Activated CD4-positive, alpha-beta memory T cell treated with anti-CD3 and anti-CD28 coated beads, Interleukin-2, amount 10 ng/mL, durations not matched to agents 7 days and 5 days (primary cell): Measurements from ENCODE around the gene SPG11. TPM values are rescaled to one million over a fixed set of nuclear protein-coding genes. Genes with fewer than 3 reads are reported as not detected.
"Not testable (repeated sequence)": the region's sequence is repeated elsewhere in the genome, so short reads cannot be mapped to it uniquely, and the experiment has no call there.

Experiments
- CTCF ChIA-PET: fragments of 350-600 bp; sonication (Branson Sonifier 250); formaldehyde crosslinking; loops from one replicate; lab custom pipeline; 2021; ENCODE audit warnings: antibody characterized with exemption, inconsistent platforms; lab: Charles Lee
- POLR2A ChIA-PET: fragments of 350-600 bp; sonication (Branson Sonifier 250); formaldehyde crosslinking; loops from one replicate; lab custom pipeline; 2021; ENCODE audit warnings: antibody characterized with exemption; lab: Charles Lee
- DNase-seq: peaks from one replicate; pipeline ENCODE4 v3.0.0-alpha.2; 2020
- H3K27ac Mint-ChIP-seq: one replicate; pipeline ENCODE4 v1.8.0; 2021; ENCODE audit warnings: mild to moderate bottlenecking, mixed read lengths
- H3K27me3 Mint-ChIP-seq: one replicate; pipeline ENCODE4 v1.8.0; 2021; ENCODE audit warnings: mixed read lengths
- H3K36me3 Mint-ChIP-seq: one replicate; pipeline ENCODE4 v1.8.0; 2021; ENCODE audit warnings: low read depth, mixed read lengths
- H3K4me1 Mint-ChIP-seq: one replicate; pipeline ENCODE4 v1.8.0; 2021; ENCODE audit warnings: mixed read lengths
- H3K4me3 Mint-ChIP-seq: one replicate; pipeline ENCODE4 v1.8.0; 2021; ENCODE audit warnings: mild to moderate bottlenecking, mixed read lengths
- H3K9me3 Mint-ChIP-seq: one replicate; pipeline ENCODE4 v1.8.0; 2021; ENCODE audit warnings: mixed read lengths
- total RNA-seq, 2 experiments: library from RNA; stranded (reverse); gene quantifications; one replicate each; pipeline ENCODE4 v1.2.3, GENCODE V29; 2021

The SPG11 gene
- total RNA-seq, 2 experiments from 2014 or later = 76.9 to 84.4 TPM

DNA sequence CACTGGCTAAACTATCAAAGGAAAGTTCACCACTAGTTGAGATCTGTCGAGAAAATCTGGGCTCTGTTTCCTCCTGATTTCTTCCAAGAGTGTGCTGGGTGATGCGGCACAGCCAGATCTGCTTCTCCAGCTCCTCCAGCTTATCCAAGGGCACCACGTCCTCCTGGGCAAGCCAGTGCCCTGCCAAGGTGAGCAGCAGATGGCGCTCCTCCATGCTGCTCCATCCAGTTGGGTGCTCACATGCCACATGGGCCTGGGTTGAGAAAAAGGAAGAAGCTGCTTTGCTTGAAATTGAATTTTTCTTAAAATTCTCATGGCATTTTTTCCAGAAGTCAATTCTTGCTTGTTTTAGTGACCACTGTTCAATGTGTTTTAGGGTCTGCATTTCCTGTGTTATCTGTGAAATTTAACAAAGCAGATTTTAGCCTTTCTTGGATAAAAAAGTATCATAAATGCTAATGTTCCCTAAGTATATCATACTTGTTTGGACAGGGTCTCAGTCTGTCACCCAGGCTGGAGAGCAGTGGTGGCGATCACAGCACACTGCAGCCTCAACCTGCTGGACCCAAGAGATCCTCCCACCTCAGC lies 79.2 kb downstream of the SPG11 start:
- no peak overlapping the region for H3K4me3 Mint-ChIP-seq
- no peaks in the 10 kb centered on the region for H3K27me3 Mint-ChIP-seq
- POLR2A ChIA-PET = interaction anchor here (1.0 to 2.8 kb wide), 10 partner anchors 14 to 155 kb away, joined by 3 to 12 read pairs (median 6); partner anchors contain the start of genes B2M, PATL2 and TRIM69
- CTCF ChIA-PET = interaction anchor here (0.6 to 2.5 kb wide), 25 partner anchors 8 to 453 kb away, joined by 3 to 39 read pairs (median 4); partner anchors contain the start of genes SPG11 and TRIM69
- H3K4me1 Mint-ChIP-seq = peaks cover 14% of the 10 kb centered on the region
- H3K27ac Mint-ChIP-seq = no peak overlapping the region
- peaks cover 58% of the 10 kb centered on the region for H3K36me3 Mint-ChIP-seq
- H3K9me3 Mint-ChIP-seq = no peaks in the 10 kb centered on the region
- DNase-seq = peak; percentile 70

DNA sequence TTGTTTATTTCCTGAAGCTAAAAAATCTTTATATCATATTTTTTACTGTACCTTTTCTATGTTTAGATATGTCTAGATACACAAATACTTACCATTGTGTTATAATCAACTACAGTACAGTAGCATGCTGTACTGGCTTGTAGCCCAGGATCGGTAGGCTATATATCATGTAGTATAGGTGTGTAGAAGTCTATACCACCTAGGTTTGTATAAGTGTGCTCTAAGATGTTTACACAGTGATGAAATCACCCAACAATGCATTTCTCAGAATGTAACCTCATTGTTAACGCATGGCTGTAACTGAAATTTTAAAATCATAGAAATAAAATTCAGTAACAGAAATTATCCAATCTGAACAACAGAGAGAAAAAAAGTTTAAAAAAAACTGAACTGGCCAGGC lies 83.4 kb downstream of the SPG11 start:
- POLR2A ChIA-PET = interaction anchor here (1.2 to 2.7 kb wide), 9 partner anchors 9 to 159 kb away, joined by 3 to 18 read pairs (median 7); partner anchors contain the start of genes B2M, EIF3J, PATL2 and TRIM69
- CTCF ChIA-PET = interaction anchor here (0.5 to 5.2 kb wide), 12 partner anchors 8 to 1210 kb away, joined by 3 to 58 read pairs (median 6); partner anchors contain the start of genes B2M, PATL2, SPG11 and TRIM69
- no peak overlapping the region for H3K4me3 Mint-ChIP-seq
- H3K36me3 Mint-ChIP-seq = peaks cover 42% of the 10 kb centered on the region
- H3K4me1 Mint-ChIP-seq = peaks cover 30% of the 10 kb centered on the region
- DNase-seq = no peak
- no peaks in the 10 kb centered on the region for H3K27me3 Mint-ChIP-seq
- H3K9me3 Mint-ChIP-seq = no peaks in the 10 kb centered on the region
- H3K27ac Mint-ChIP-seq = no peak overlapping the region

DNA sequence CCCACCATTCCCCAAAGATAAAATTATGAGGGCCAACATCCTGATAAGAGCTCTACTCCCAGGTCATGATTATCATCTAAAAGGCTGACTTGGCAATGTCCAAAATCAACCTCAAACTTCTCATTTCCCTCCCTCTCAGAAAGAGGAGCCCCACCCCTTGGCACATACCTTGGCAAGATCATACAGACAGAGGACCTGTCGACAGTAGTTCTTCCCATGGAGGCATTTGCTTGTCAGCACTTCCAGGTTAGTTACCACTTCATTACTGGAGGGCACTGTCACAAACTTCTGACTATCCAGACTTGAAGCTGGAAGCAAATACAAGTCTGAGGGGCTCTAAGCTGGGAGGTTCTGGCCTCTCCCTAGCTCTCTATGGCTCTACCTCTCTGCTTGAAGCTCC lies 88.7 kb downstream of the SPG11 start:
- ChIA-PET POLR2A (no interaction called here), CTCF (interaction anchor here (0.8 to 2.4 kb wide), 3 partner anchors 10 to 164 kb away, joined by 3 to 10 read pairs (median 6); partner anchors contain the start of gene TRIM69)
- no peak for DNase-seq
- H3K4me1 Mint-ChIP-seq = peaks cover 25% of the 10 kb centered on the region
- H3K9me3 Mint-ChIP-seq = no peaks in the 10 kb centered on the region
- H3K27ac Mint-ChIP-seq = peak overlapping the region; percentile 32
- H3K4me3 Mint-ChIP-seq = no peak overlapping the region
- H3K27me3 Mint-ChIP-seq = no peaks in the 10 kb centered on the region
- peaks cover 46% of the 10 kb centered on the region for H3K36me3 Mint-ChIP-seq

DNA sequence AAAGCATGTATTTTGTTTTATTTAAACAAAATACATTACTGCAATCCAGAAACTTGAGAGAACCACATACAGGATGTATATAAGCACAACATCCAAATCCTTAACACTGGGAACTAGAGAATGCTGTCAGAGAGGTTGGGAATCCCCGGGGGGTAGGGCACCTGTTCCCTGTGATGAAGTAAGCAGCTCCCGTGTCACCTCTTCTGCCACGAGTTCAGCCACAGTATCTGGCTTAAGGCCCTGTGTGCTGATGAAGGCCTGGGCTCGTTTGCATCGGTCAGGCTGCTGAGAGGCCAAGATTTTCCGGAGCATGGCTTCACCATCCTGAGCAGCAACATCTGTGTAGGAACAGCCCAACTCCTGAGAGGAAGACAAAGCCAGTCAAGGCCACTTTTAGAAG lies 90.1 kb downstream of the SPG11 start:
- ChIA-PET CTCF (interaction anchor here (1.2 kb wide), 1 partner anchor 165 kb away, joined by 3 read pairs; no protein-coding TSS in a partner anchor), POLR2A (interaction anchor here (1.1 to 1.4 kb wide), 2 partner anchors 19 to 36 kb away, joined by 4 to 6 read pairs; partner anchors contain the start of gene EIF3J)
- Mint-ChIP-seq H3K27me3 (no peaks in the 10 kb centered on the region), H3K27ac (no peak overlapping the region), H3K4me3 (no peak overlapping the region), H3K36me3 (peaks cover 49% of the 10 kb centered on the region), H3K9me3 (no peaks in the 10 kb centered on the region), H3K4me1 (peaks cover 15% of the 10 kb centered on the region)
- no peak for DNase-seq

DNA sequence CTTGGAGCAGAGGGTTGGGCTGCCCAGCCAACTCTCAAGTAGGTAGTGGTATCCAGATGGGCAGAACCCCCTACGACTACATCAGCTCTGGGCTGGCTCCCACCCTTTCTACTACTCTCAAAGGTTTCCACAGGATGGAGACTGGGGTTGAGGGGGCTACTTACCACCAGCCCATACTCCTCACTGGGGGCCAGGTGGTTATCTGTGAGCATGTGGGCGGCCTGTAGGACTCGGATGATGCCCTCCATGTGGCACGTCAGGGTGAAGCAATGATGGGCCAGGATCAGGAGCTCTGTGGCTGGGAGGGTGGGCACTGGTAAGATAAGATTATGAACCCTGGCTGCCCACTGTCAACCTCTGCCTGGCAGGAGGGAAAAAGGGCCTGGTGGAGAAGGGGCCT lies 93.1 kb downstream of the SPG11 start:
- H3K4me1 Mint-ChIP-seq = peaks cover 9% of the 10 kb centered on the region
- H3K27ac Mint-ChIP-seq = no peak overlapping the region
- no peak overlapping the region for H3K4me3 Mint-ChIP-seq
- H3K36me3 Mint-ChIP-seq = peaks cover 67% of the 10 kb centered on the region
- no peak for DNase-seq
- no peaks in the 10 kb centered on the region for H3K9me3 Mint-ChIP-seq
- POLR2A ChIA-PET = interaction anchor here (0.9 to 1.2 kb wide), 2 partner anchors 24 to 93 kb away, joined by 3 read pairs; partner anchors contain the start of gene SPG11
- H3K27me3 Mint-ChIP-seq = no peaks in the 10 kb centered on the region
- CTCF ChIA-PET = no interaction called here

DNA sequence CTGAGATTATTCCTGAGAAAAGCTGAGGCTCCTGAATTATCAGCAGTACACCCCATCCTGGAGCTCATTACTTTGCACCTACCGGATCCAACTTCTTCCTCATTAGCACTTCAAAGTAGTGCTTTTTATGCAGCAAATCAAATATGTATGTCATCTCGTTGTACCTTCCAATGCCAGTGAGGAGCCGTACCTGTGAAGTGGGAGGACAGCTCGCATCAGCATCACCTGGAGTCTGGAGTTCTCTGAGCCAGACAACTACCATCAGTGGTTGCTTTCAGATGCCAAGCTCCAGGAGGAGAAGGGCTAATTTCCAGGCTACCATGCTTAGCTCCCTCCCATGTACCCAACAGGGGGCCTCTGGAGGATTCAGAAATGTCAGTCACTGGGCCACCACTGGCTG lies 94.1 kb downstream of the SPG11 start:
- Mint-ChIP-seq H3K9me3 (peaks cover 4% of the 10 kb centered on the region), H3K36me3 (peaks cover 67% of the 10 kb centered on the region), H3K4me3 (no peak overlapping the region), H3K4me1 (peaks cover under 1% of the 10 kb centered on the region), H3K27me3 (no peaks in the 10 kb centered on the region), H3K27ac (no peak overlapping the region)
- ChIA-PET POLR2A (interaction anchor here (1.2 kb wide), 1 partner anchor 23 kb away, joined by 3 read pairs; no protein-coding TSS in a partner anchor), CTCF (interaction anchor here (0.9 kb wide), 1 partner anchor 24 kb away, joined by 3 read pairs; no protein-coding TSS in a partner anchor)
- DNase-seq = no peak

DNA sequence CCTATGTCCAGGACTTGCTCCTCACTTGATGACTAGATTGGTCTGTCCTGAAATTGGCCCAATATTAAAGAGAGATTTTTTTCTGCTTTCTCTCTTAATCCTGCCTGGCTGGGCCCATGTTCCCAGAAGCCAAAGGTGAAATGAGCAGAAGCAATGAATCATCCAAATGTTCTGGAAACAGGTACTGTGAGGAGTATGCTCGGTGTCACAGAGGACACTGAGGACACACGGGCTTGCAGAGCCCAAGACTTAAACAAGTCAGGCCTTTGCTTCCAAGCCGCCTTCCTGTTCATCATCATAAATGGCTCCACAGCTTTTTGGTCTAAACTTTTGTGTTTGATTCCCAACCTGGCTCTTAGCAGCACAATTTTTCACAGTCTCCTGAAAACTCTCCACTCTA lies 95.1 kb downstream of the SPG11 start:
- H3K4me3 Mint-ChIP-seq = no peak overlapping the region
- H3K27me3 Mint-ChIP-seq = no peaks in the 10 kb centered on the region
- no peak overlapping the region for H3K27ac Mint-ChIP-seq
- H3K36me3 Mint-ChIP-seq = peaks cover 71% of the 10 kb centered on the region
- ChIA-PET POLR2A (no interaction called here), CTCF (interaction anchor here (0.9 kb wide), 1 partner anchor 25 kb away, joined by 3 read pairs; no protein-coding TSS in a partner anchor)
- H3K4me1 Mint-ChIP-seq = no peaks in the 10 kb centered on the region
- DNase-seq = no peak
- peaks cover 4% of the 10 kb centered on the region for H3K9me3 Mint-ChIP-seq

DNA sequence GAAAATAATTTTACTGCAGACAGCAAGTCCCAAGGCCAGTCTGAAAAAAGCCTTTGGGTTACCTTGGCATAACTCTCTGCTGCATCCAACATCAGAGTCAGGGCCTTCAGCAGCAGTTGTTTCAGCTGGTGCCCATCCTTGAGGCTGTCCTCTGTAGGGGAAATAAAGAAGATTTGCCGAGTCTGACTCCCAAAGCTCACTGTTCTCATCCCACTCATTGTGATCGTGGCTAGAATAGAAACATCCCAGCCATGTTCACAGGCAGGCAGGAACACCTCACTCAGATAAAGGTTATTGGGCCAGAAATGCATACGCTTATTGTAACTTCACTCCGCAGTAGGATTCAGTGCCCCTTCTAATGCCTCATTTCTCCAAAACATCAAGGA lies 97.3 kb downstream of the SPG11 start:
- ChIA-PET CTCF (no interaction called here), POLR2A (no interaction called here)
- H3K4me1 Mint-ChIP-seq = peaks cover 6% of the 10 kb centered on the region
- no peaks in the 10 kb centered on the region for H3K27me3 Mint-ChIP-seq
- peaks cover 80% of the 10 kb centered on the region for H3K36me3 Mint-ChIP-seq
- no peak overlapping the region for H3K27ac Mint-ChIP-seq
- H3K4me3 Mint-ChIP-seq = no peak overlapping the region
- peaks cover 4% of the 10 kb centered on the region for H3K9me3 Mint-ChIP-seq
- no peak for DNase-seq

DNA sequence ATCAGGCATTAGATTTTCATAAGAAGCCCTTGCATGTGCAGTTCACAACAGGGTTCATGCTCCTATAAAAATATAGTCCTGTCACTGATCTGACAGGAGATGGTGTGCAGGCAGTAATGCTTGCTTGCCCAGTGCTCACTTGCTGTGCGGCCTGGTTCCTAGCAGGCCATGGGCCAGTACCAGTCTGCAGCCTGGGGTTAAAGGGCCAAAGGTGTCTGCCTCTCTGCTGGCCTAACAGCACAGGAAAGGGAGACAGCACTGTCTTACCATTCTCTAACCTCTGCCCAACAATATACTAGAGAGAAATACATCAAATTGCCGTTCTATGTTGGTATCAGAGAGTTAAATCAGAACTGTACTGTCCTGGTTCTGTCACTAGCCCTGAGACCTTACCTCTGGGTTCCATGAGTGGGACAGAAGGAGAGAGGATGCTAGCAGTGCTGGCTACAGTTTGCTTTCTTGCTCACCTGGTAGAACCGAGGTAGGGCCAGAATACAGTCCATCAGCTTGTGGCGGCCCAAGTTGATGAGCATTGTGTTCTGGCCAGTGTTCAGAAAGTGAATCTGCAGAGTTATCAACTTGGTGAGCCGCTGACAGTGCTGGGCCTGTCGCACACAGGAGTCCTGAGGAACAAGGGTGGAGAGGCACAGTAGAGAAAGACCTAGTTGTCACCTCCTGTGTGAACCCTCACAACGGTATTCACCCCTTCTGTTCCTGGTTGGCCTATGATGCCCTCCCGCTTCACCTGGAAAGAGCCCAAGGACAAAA lies 97.9 kb downstream of the SPG11 start:
- no peak overlapping the region for H3K27ac Mint-ChIP-seq
- ChIA-PET POLR2A (no interaction called here), CTCF (no interaction called here)
- H3K36me3 Mint-ChIP-seq = peaks cover 80% of the 10 kb centered on the region
- DNase-seq = no peak
- peaks cover 4% of the 10 kb centered on the region for H3K9me3 Mint-ChIP-seq
- peaks cover 11% of the 10 kb centered on the region for H3K4me1 Mint-ChIP-seq
- no peaks in the 10 kb centered on the region for H3K27me3 Mint-ChIP-seq
- no peak overlapping the region for H3K4me3 Mint-ChIP-seq

DNA sequence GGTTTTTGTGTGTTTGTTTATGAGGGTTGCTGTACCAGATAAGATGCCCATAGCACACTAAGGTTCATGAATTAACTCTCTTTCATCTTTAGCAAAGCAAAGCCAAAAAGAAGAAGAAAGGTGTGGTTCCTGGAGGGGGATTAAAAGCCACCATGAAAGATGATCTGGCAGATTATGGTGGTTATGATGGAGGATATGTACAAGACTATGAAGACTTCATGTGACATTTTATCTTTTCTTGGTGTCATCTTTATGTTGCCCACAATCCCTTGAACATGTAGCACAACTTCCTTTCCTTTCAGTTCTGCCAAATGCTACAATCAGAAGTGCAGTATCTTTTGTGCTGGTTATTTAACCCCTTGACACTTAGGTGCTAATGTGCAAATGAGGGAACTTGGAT lies 102.5 kb downstream of the SPG11 start:
- CTCF ChIA-PET, DNase-seq: not testable (repeated sequence)
- POLR2A ChIA-PET = interaction anchor here (1.7 kb wide), 1 partner anchor 14 kb away, joined by 4 read pairs; no protein-coding TSS in a partner anchor

DNA sequence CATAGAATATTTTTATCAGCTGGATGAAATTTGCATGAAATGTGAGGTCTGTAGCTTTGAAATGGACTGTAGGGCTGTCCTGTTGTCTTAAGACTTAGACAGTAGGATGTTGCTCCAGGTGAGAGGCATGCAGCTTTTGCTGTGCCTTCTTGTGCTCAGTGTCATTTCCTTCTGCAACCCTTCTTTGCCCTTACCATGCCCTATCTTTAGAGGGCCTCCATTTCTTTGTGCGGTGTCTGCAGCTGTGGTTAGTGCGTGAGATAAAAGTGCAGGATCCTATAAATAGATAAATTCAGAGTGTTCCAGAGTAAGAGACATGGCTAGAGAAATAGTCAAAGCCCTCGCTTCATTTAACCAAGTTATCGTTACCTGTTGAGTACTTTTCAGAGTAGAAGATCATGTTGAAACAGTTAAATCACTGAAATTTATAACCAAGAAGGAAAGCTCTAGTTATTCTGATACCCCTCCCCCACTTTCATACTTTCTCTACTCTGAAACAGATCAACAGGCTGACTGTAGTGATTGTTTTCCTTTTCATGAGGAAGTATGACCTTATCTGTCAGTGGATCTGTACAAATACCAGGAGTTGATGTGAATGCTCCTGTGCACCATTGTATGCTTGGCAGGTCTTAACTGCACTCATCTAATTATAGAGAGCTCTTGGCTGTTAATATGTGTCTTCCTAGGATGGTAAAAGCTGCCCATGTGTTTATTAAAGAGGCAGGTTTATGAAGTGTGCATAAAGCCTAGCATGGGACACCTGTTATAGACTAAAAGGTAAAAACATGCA lies 108.3 kb downstream of the SPG11 start:
- Mint-ChIP-seq H3K4me3 (no peak overlapping the region), H3K27me3 (no peaks in the 10 kb centered on the region)

More for the DNA sequence above, 102.5 kb downstream of the SPG11 start:
- H3K4me3 Mint-ChIP-seq, H3K27me3 Mint-ChIP-seq, H3K9me3 Mint-ChIP-seq: not testable (repeated sequence)
- Mint-ChIP-seq H3K4me1 (peaks cover 24% of the 10 kb centered on the region), H3K36me3 (peaks cover 82% of the 10 kb centered on the region), H3K27ac (peak overlapping the region; percentile 82)

DNA sequence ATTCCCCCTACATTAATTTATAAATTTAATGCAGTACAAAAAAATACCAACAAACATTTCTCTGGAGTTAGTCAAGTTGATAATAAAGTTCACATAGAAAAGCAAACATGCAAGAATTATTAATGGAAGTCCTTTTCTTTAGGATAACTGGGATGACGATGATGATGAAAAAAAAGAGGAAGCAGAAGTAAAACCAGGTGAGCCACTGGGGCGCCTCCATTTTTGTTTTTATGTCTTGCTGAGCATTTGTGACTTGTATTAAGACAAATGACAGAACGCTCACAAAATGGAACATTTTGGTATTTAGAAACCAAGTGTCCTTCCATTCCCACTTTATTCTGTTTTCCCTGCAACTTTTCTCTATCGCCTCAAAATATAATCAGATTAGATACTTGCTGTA lies 112.7 kb downstream of the SPG11 start:
- Mint-ChIP-seq H3K36me3 (peaks cover 49% of the 10 kb centered on the region), H3K27me3 (no peaks in the 10 kb centered on the region), H3K4me3 (no peak overlapping the region), H3K27ac (no peak overlapping the region), H3K9me3 (no peaks in the 10 kb centered on the region), H3K4me1 (peaks cover 38% of the 10 kb centered on the region)
- DNase-seq = no peak
- CTCF ChIA-PET = interaction anchor here (0.6 to 1.6 kb wide), 5 partner anchors 8 to 238 kb away, joined by 3 to 7 read pairs (median 4); no protein-coding TSS in a partner anchor
- POLR2A ChIA-PET = interaction anchor here (0.6 to 2.4 kb wide), 2 partner anchors 9 to 13 kb away, joined by 3 to 11 read pairs; partner anchors contain the start of gene EIF3J

More for the DNA sequence above, 108.3 kb downstream of the SPG11 start:
- Mint-ChIP-seq H3K9me3 (no peaks in the 10 kb centered on the region), H3K27ac (peak overlapping the region; percentile 48), H3K4me1 (peaks cover 25% of the 10 kb centered on the region), H3K36me3 (peaks cover 62% of the 10 kb centered on the region)
- CTCF ChIA-PET = interaction anchor here (0.8 kb wide), 2 partner anchors 9 to 10 kb away, joined by 3 to 4 read pairs; no protein-coding TSS in a partner anchor
- POLR2A ChIA-PET = interaction anchor here (1.0 to 2.7 kb wide), 5 partner anchors 9 to 108 kb away, joined by 3 to 17 read pairs (median 5); partner anchors contain the start of genes EIF3J and SPG11
- DNase-seq = no peak
